LNCAP (cell line): ENCODE results near the gene ARIH1.
A peak's percentile ranks its signal among the peaks of the same experiment; 100 is the strongest.

ENCODE experiments used
- CTCF ChIP-seq: fragments of 450-650 bp; IDR thresholded peaks from 2 replicates; pipeline ENCODE4 v1.5.1; 2017; ENCODE audit warnings: mild to moderate bottlenecking

ARIH1 gene

GRCh38 chr15:72473614-72474465 is at the start of gene ARIH1:
TSS of gene ARIH1 (plus strand) at chr15:72474330. CDS start at chr15:72474640, 310 bp downstream.
- peak; percentile 38; the same call in 1 of the 2 replicates for TF ChIP-seq CTCF

GRCh38 chr15:72426753-72427152 is 47.4 kb upstream of the ARIH1 start:
- no peak for TF ChIP-seq CTCF

- TF ChIP-seq CTCF, result no peak
Measured at GRCh38 chr15:72437650-72438316, 36.3 kb upstream of the ARIH1 start.

GRCh38 chr15:72445426-72445825 is 28.7 kb upstream of the ARIH1 start:
- TF ChIP-seq CTCF, result no peak

- no peak for TF ChIP-seq CTCF
Measured at GRCh38 chr15:72450805-72451204, 23.3 kb upstream of the ARIH1 start.

GRCh38 chr15:72451224-72451623 is 22.9 kb upstream of the ARIH1 start:
- TF ChIP-seq CTCF, result no peak

GRCh38 chr15:72456684-72457083 is 17.4 kb upstream of the ARIH1 start:
- no peak for TF ChIP-seq CTCF
